Measurements from ENCODE around the gene RAB1B.
A peak's percentile ranks its signal among the peaks of the same experiment; 100 is the strongest.

The RAB1B gene

DNA sequence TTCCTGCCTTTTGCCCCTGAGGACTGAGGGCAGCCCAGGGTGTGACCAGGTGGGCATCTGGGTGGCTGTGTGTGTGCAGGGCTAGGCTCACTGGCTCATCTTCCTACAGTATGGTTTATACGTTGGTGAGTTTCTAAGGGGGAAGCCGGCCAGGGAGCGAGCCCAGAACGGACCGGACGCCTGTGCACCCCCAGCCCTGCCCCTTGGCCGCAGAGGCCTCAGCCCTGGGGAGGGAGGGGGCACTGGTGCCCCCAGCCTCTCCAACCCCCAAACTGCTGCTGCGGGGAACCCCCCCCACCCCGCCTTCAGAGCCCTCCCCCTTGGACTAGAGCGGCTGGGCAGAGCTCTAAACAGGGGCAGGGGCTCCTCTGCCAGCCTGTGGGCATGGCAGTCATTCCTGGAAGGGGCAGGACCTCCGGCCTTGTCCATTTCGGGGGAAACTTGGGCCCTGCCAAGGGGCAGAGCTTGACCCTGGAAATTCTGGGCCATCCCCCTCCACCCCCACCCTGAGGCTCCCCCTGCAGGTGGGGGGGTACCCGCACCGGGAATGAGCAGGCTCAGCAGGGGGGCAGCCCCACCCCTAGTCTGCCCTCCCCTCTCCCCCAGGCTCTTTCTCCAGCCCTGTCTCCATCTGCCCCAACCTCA lies 15.1 kb downstream of the RAB1B start:
- no peak for TF ChIP-seq JUND (IDR thresholded peaks at IDR 0.05; ENCODE audit: low read depth)
- no peak for DNase-seq (ENCODE audit: low read depth in 1 of 2, low spot score in 1 of 2)
- in situ Hi-C loops (cut with HindIII; ENCODE audit: low pct_unique_long_range_greater_than_20kb, low sequenced_read_pairs) = no loop called here

DNA sequence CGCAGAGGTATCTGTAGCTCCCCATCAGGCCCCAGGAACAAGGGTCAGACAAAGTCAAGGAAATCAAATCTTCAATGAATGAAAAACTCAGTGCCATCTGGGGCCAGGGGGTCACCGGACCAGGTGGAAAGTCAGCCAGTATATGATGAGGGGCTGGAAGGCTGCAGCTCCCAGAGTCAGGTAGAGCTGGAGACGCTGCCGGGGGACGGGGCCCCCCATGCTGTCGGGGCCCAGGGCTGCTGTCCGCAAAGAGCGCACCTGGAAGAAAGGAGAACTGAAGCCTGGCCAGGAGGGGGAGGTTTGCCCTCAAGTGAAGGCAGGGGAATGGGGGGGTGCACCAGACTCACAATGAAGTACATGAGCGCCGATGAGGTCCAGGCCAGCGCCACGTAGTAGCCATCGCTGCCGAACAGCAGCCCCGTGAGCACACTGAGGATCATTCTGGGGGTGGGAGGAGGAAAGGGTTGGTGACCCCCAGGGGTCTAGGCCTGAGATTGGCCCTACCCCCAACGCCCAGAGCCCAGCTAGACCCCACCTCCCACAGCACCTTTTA lies 16.2 kb downstream of the RAB1B start:
- no peak for TF ChIP-seq JUND (IDR thresholded peaks at IDR 0.05; ENCODE audit: low read depth)
- no peak for DNase-seq (ENCODE audit: low read depth in 1 of 2, low spot score in 1 of 2)
- in situ Hi-C loops (cut with HindIII; ENCODE audit: low pct_unique_long_range_greater_than_20kb, low sequenced_read_pairs) = no loop called here

DNA sequence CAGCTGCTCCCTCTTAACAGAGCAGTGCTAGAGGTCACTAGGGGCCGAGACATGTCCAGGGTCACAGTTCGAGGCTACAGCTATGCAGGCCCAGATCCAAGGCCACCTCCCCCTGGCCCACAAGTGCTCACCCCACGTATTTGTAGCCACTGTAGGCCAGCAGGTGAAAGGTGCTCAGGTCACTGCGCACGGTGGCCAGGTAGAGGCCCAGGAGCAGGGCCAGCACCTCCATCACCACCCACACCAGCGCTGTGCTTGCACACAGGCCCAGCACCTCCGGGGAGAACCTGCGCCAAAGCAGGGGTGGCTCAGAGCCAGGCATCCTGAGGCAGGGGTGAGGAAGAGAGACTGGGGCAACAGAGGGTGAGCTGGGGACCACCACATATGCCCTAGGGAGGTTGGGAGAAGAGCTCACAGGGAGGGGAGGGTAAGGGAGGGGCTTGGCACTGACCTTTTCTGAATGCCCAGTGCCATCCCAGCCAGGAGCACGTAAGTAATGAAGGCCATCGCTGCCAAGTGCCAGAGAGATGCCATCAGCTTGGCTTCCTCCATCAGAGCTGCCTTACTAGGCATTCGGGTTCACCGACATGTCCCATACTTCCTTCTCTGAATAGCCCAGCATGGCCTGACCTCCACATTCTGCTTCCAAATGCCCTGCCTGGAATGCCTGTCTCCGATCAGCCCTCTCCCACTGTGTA lies 17.0 kb downstream of the RAB1B start:
- in situ Hi-C loops (cut with HindIII; ENCODE audit: low pct_unique_long_range_greater_than_20kb, low sequenced_read_pairs) = no loop called here
- no peak for TF ChIP-seq JUND (IDR thresholded peaks at IDR 0.05; ENCODE audit: low read depth)
- no peak for DNase-seq (ENCODE audit: low read depth in 1 of 2, low spot score in 1 of 2)

DNA sequence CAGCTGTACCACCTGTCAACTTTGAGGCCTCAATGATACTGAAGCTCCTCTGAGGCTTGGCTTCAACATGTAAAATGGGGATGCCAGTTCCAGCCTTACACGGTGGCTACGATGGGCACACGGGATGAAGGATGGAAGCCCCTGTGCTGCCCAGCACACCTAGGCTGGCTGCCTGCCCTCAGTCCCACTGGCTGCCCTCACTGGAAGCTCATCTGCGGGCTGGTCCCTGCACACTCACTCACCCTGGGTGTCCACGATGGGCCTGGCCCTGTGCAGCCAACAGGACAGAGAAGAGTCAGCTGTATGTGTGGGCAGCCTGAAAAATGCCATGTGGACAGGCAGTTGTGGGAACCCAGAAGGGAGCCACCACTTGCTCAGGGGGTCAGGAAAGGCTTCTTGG lies 18.3 kb downstream of the RAB1B start:
- in situ Hi-C loops (cut with HindIII; ENCODE audit: low pct_unique_long_range_greater_than_20kb, low sequenced_read_pairs) = no loop called here
- DNase-seq (ENCODE audit: low read depth in 1 of 2, low spot score in 1 of 2) = no peak
- no peak for TF ChIP-seq JUND (IDR thresholded peaks at IDR 0.05; ENCODE audit: low read depth)

DNA sequence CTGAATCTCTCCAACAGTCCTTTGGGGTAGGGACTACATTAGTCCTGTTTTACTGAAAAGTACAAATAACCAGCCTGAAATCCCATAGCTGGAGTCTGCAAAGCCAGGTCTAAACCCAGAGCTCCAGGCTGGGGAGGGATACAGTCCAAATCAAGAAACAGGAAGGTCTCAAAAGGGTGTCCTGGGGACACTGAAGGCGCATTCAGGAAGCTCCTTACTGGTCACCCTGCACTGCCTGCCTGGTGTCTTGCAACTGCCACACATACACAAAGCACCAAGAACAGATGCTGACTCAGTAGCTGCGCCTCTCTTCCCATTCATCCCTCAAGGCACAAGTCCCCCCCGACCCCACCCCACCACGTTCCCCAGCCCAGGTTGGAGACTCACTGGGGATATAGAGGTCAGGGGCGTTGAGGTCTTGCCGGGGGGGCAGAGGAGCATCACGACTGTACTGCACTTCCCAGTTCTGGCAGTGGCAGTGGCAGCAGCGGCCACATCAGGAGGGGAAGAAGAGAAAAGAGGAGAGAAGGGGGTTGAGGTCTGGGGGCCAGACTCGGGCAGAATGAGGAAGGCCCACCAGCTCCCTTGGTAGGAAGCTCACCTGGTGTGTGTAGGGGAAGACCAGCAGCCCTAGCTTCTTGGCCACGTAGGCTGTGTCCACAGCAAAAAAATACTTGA lies 18.9 kb downstream of the RAB1B start:
- in situ Hi-C loops (cut with HindIII; ENCODE audit: low pct_unique_long_range_greater_than_20kb, low sequenced_read_pairs) = no loop called here
- no peak for DNase-seq (ENCODE audit: low read depth in 1 of 2, low spot score in 1 of 2)
- TF ChIP-seq JUND (IDR thresholded peaks at IDR 0.05; ENCODE audit: low read depth) = no peak

DNA sequence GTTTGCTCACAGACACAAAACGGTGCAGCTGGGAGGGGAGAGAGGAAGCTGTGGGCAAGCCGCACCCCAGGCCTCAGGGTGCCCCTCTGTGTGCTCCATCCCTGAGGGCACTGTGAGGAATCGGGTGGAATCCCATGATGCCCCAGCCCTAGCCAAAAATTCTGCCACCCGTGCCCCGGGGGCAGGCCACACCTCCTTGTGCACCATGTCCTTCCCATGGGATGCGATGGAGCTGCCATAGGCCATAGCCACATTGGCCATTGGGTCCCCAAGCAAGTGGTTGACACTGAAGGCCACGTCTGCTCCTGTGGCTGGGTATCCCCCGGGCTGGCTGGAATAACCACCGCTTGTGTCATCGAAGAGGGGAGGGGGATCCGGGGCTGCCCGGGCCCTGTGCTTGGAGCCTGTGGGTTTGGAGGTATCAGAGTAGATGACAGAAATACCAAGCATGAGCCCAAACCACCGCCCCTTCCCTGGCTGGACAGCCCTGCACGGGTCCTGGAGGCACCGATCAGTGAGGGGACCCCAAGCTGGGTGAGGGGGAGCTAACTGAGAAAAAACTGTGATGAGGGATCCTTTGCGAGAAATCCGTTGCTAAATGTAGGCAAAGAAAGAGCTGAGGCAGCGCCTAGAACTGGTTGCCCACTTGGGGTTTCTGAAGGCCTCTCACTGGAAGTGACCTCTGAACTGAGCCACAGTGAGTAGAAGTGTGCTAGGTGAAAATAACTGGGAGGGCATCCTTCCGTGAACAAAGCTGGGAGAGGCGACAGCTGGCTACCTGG lies 19.6 kb downstream of the RAB1B start:
- TF ChIP-seq JUND (IDR thresholded peaks at IDR 0.05; ENCODE audit: low read depth) = no peak
- in situ Hi-C loops (cut with HindIII; ENCODE audit: low pct_unique_long_range_greater_than_20kb, low sequenced_read_pairs) = no loop called here

DNA sequence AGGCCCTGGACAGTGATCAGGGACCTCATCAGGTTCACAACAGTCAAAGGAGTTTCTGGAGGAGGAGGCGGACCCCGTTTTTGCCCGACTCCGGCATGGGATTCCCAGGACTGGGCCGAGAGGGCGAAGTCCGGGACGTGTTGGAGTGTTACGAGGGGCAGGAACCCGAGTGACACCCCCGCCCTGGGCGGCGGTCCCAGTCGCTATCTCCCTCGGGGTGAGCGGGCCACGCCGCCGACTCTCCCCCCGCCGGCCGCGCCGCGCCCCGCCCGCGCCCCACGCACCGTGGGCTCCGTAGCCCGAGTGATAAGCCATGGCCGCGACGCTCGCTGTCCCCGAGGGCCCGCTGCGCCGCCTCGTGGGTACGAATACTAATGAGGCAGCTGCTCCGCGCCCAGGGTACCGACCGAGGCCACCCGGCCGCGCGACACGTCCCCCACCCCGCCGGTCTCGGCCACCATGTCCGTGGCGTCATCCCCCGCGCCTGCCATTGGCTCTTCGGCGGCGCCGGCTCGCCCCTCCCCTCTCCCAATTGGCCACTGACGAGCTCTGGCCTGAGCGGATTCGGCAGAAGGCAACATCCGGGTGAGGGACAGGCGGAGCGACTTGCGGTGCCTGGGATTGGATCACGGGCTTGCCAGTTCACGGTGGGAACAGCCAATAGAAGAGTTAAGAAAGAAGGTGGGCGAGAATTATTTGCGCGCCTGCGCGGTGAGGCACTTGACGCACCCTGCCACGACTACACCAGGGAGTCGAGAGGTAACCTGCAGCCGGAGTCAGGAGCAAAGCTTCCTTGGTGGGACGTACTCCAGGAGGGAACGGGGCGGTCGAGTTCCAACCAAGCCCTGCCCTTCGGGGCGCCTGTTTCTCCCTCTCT lies 20.5 kb downstream of the RAB1B start, which contains the start of gene YIF1A:
TSS of gene YIF1A (minus strand) at position 473 of the 877 bp plus-strand sequence. CDS start at position 315, 158 bp downstream.
- DNase-seq (ENCODE audit: low read depth in 1 of 2, low spot score in 1 of 2) = peak; percentile 100
- no peak for TF ChIP-seq JUND (IDR thresholded peaks at IDR 0.05; ENCODE audit: low read depth)
- in situ Hi-C loops (cut with HindIII; ENCODE audit: low pct_unique_long_range_greater_than_20kb, low sequenced_read_pairs) = no loop called here

More for the DNA sequence above, 19.6 kb downstream of the RAB1B start:
- DNase-seq (ENCODE audit: low read depth in 1 of 2, low spot score in 1 of 2) = no peak

DNA sequence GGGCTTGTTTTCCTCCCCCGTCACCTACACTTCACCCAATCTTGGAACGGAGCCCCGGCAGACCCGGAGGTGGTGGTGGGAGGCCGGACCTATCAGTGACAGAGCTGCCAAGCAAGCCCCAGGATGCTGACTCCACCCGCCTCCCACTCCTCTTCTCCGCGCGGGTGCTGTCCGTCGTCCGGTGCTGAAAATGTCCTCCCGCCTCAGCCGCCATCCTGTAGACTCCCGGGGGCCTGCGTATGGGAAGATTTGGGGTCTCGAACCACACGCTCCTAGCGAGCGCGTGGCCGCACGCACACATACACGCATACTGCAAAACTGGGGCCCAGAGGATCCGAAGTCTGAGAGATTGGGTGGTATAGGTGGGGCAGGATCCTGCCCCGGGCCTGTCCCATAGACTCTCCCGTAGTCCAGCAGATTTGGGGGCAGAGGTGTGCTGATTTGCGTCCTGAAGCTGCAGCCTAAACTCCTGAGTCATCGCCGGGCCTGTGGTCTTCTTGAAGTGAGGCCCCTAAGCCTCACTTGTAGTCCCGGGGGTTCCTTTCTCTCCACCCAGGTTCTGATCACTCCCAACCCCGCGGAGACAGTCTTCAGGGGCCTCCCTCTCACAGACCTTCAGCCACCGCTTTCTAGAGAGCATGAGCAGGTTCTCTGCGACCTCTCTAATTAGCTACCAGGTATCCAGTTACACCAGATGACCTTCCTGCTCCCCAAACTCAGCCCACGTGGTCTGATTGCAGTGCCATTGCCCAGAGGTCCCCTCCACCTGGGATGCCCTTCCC lies 21.3 kb downstream of the RAB1B start:
- peak; percentile 82 to 89 for DNase-seq (ENCODE audit: low read depth in 1 of 2, low spot score in 1 of 2)
- in situ Hi-C loops (cut with HindIII; ENCODE audit: low pct_unique_long_range_greater_than_20kb, low sequenced_read_pairs) = no loop called here
- no peak for TF ChIP-seq JUND (IDR thresholded peaks at IDR 0.05; ENCODE audit: low read depth)

DNA sequence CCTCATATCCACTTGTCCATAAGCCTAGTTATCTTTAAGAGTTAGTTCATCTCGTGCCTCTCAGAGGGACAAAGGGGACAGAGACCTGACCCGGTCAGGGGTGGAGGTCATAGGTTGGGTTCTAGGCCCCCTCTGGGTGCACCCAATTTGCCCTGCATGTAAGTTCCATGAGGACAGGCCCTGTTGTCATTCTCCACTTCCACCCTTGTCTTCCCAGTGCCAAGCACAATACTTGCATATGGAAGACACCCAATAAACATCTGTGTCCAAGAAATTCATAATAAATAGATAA lies 21.8 kb downstream of the RAB1B start:
- DNase-seq (ENCODE audit: low read depth in 1 of 2, low spot score in 1 of 2) = no peak
- in situ Hi-C loops (cut with HindIII; ENCODE audit: low pct_unique_long_range_greater_than_20kb, low sequenced_read_pairs) = no loop called here
- TF ChIP-seq JUND (IDR thresholded peaks at IDR 0.05; ENCODE audit: low read depth) = no peak

DNA sequence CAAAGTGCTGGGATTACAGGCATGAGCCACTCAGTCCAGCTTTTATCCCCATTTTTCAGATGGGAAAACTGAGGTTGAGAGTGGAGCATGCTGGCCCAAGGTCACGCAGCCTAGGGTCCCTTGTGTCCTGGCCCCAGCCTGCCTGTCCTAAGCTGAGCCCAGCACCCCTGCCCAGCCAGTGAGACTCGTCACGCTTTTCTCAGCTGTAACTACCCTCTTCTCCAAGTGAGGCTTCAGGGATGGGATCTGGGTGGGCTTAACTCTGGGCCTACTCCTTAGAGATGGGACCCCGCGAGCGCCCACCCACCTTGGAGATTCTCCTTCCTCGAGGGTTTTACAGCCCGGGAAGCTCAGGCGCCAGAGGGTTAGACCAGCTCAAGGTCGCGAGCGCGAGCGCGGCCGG lies 22.9 kb downstream of the RAB1B start:
- DNase-seq (ENCODE audit: low read depth in 1 of 2, low spot score in 1 of 2) = no peak
- in situ Hi-C loops (cut with HindIII; ENCODE audit: low pct_unique_long_range_greater_than_20kb, low sequenced_read_pairs) = no loop called here
- no peak for TF ChIP-seq JUND (IDR thresholded peaks at IDR 0.05; ENCODE audit: low read depth)
